Brain microvascular endothelial cell (primary cell): ENCODE measurements around the gene SCN4A.

Experiments
- DNase-seq: peaks from one replicate; pipeline ENCODE4 v3.0.0-alpha.2; 2020
- H3K27ac ChIP-seq: fragments of 250-450 bp; sonication (Bioruptor Pico); 2 replicates; pipeline ENCODE4 v1.5.1; 2020; ENCODE audit warnings: mild to moderate bottlenecking, moderate library complexity
- H3K27me3 ChIP-seq: fragments of 250-450 bp; sonication (Bioruptor Pico); replicated peaks from 2 replicates; pipeline ENCODE4 v1.5.1; 2020; ENCODE audit warnings: mild to moderate bottlenecking
- H3K36me3 ChIP-seq: fragments of 250-450 bp; sonication (Bioruptor Pico); replicated peaks from 2 replicates; pipeline ENCODE4 v1.5.1; 2020; ENCODE audit warnings: mild to moderate bottlenecking
- H3K4me3 ChIP-seq: 2 replicates; pipeline ENCODE4 v1.5.1; 2011; ENCODE audit warnings: low read depth, mild to moderate bottlenecking, control low read depth, low read length, moderate library complexity
- CTCF ChIP-seq: IDR thresholded peaks from 2 replicates; pipeline ENCODE4 v1.5.1; 2011; ENCODE audit warnings: low read depth, mild to moderate bottlenecking, moderate library complexity, low read length, control low read depth, inconsistent platforms; ENCODE audit errors: missing control alignments
- in situ Hi-C: cut with HindIII; loops from 2 replicates; pipeline ENCODE4 v1.10.0; 2017; ENCODE audit warnings: low sequenced_read_pairs, low pct_ligation_motif_present

The SCN4A gene

GRCh38 chr17:63987221-63988126 lies 14.8 kb upstream of the SCN4A start:
- H3K27ac ChIP-seq: no peak overlapping the region
- in situ Hi-C loops: no loop called here

GRCh38 chr17:63986821-63987220 lies 14.1 kb upstream of the SCN4A start:
- Histone ChIP-seq H3K27me3 (peaks cover 2% of the 10 kb centered on the region), H3K27ac (no peak overlapping the region), H3K36me3 (no peaks in the 10 kb centered on the region), H3K4me3 (no peak overlapping the region)
- in situ Hi-C loops: no loop called here
- no peak for TF ChIP-seq CTCF
- DNase-seq: no peak

More at GRCh38 chr17:63987221-63988126, 14.8 kb upstream of the SCN4A start:
- H3K27me3 ChIP-seq: peaks cover 6% of the 10 kb centered on the region
- no peak for TF ChIP-seq CTCF
- H3K36me3 ChIP-seq: no peaks in the 10 kb centered on the region
- no peak for DNase-seq
- H3K4me3 ChIP-seq: no peak overlapping the region

- no peaks in the 10 kb centered on the region for H3K36me3 ChIP-seq
- in situ Hi-C loops: no loop called here
- DNase-seq: no peak
- no peaks in the 10 kb centered on the region for H3K27me3 ChIP-seq
- no peak overlapping the region for H3K4me3 ChIP-seq
- peak; percentile 16 for TF ChIP-seq CTCF
- no peak overlapping the region for H3K27ac ChIP-seq
These were observed 12.8 kb upstream of the SCN4A start for GRCh38 chr17:63985387-63986140.

- TF ChIP-seq CTCF: no peak
- peak; percentile 89 for DNase-seq
- in situ Hi-C loops: no loop called here
- Histone ChIP-seq H3K4me3 (no peak overlapping the region), H3K36me3 (no peaks in the 10 kb centered on the region), H3K27me3 (no peaks in the 10 kb centered on the region), H3K27ac (no peak overlapping the region)
These were observed 12.1 kb upstream of the SCN4A start for GRCh38 chr17:63984651-63985386.

GRCh38 chr17:63984236-63984635 lies 11.5 kb upstream of the SCN4A start:
- Histone ChIP-seq H3K36me3 (no peaks in the 10 kb centered on the region), H3K4me3 (no peak overlapping the region), H3K27ac (no peak overlapping the region), H3K27me3 (no peaks in the 10 kb centered on the region)
- in situ Hi-C loops: no loop called here
- no peak for TF ChIP-seq CTCF
- no peak for DNase-seq
